Pancreas (tissue), 10 donors: ENCODE results near the gene HOXD12. TPM values are rescaled to one million over a fixed set of nuclear protein-coding genes. Genes with fewer than 3 reads are reported as not detected.

Source experiments
- ATAC-seq, 4 donors: fragments of 200-7000 bp; cut with Tn5 transposase; one replicate each; pipeline versions ENCODE4 v1.8.0 to v1.9.1; 2020; ENCODE audit warnings: mild to moderate bottlenecking in 4 of 4, moderate library complexity in 4 of 4
- DNase-seq, 6 donors: peaks; one replicate each; pipeline ENCODE4 v3.0.0-alpha.2; 2020
- FAIRE-seq: peaks from 2 replicates; lab custom pipeline; 2012; peaks lifted over from hg19 to GRCh38; lab: Jason Lieb, UNC
- H3K27ac ChIP-seq, 4 donors: fragments of 200-600 bp; sonication (generic); 1 replicate in 3 of 4; 2 replicates in 1 of 4; pipeline versions ENCODE4 v1.5.0 to v1.8.0; 2020
- H3K27me3 ChIP-seq, 4 donors: fragments of 200-600 bp; one replicate each; pipeline ENCODE4 v1.8.0; 2021
- H3K36me3 ChIP-seq, 3 donors: fragments of 200-600 bp; sonication (generic) in 1 of 3; one replicate each; pipeline versions ENCODE4 v1.5.0 to v1.8.0; 2020 to 2021
- H3K4me1 ChIP-seq, 3 donors: fragments of 200-600 bp; one replicate each; pipeline ENCODE4 v1.8.0; 2021
- H3K4me3 ChIP-seq, 4 donors: fragments of 200-600 bp; sonication (generic) in 2 of 4; one replicate each; pipeline versions ENCODE4 v1.5.0 to v1.8.0; 2020 to 2021
- H3K9me3 ChIP-seq, 4 donors: fragments of 200-600 bp; one replicate each; pipeline ENCODE4 v1.8.0; 2021
- WGBS, 2 donors: extraction: QIAGEN DNeasy Blood & Tissue Kit; methylation state at CpG; one replicate each; pipeline ENCODE4 v1.1.7; 2013; 5-methylcytosine and 5-hydroxymethylcytosine counted together
- intact Hi-C, 3 donors: fragments of 100-400 bp; cut with DNase I; formaldehyde crosslinking; loops; one replicate each; pipeline versions ENCODE4 v1.11.1 to v1.14.2; 2022
- polyA plus RNA-seq, 2 donors: library from polyadenylated mRNA; stranded (reverse); fragments of 200-250 nt; gene quantifications; one replicate each; pipeline ENCODE4 v1.2.3, GENCODE V29; 2013
- total RNA-seq, 6 donors: library from RNA; stranded (reverse); fragmentation: NEBNext Ultra II Directional in 4 of 6; extraction: Animal tissue kit (Norgen Biotek cat#: 25700) in 4 of 6; gene quantifications; one replicate each; pipeline versions ENCODE4 v1.2.1 to v1.2.4, GENCODE V29; 2021 to 2023
- TF ChIP-seq, protein P1 (sequence below), 4 donors: fragments of 200-600 bp; sonication (generic) in 3 of 4; IDR thresholded peaks; one replicate each; pipeline versions ENCODE4 v1.5.0 to v1.8.0; 2021; ENCODE audit warnings: antibody characterized with exemption in 4 of 4
- donor health status: healthy with polysubstance abuse.
- donor health status: DM: no; HTN: no; CAD: no; lungs with moderate emphysema.
- donor health status: DM: no; HTN: no; CAD: no.
- donor health status: control.
- donor health status: control.
- donor health status: Bipolar disorder and iron deficiency.
- donor health status: DM: yes; HTN: yes; CAD: no.
- donor health status: DM: no; HTN: no; CAD: no.
- donor health status: DM: no; HTN: no; CAD: no.
- donor health status: DM: yes; HTN: yes; CAD: no.

The HOXD12 gene
- total and polyA plus RNA-seq, 8 donors, result not detected

DNA sequence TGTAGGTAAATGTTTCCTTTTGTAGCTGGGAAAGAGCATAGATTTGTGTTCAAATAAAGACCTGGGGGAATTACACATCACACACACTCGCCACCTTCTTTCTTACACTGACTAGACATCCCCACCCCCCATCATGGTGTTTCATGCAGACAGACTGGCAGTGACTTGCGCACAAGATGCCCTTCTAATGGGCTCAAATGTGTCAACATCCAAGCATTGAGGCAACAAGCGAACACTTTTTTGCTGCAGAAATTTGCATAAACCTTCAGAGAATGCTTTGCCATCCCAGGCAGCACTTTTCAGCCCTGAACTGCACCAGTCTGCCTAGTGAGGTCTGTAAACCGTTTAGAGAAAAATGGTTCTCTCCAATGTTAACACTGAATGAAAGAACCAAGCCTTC is 34.4 kb downstream of the HOXD12 start:
- ATAC-seq (no peak), DNase-seq (no peak), FAIRE-seq (no peak)
- TF ChIP-seq, protein P1, sequence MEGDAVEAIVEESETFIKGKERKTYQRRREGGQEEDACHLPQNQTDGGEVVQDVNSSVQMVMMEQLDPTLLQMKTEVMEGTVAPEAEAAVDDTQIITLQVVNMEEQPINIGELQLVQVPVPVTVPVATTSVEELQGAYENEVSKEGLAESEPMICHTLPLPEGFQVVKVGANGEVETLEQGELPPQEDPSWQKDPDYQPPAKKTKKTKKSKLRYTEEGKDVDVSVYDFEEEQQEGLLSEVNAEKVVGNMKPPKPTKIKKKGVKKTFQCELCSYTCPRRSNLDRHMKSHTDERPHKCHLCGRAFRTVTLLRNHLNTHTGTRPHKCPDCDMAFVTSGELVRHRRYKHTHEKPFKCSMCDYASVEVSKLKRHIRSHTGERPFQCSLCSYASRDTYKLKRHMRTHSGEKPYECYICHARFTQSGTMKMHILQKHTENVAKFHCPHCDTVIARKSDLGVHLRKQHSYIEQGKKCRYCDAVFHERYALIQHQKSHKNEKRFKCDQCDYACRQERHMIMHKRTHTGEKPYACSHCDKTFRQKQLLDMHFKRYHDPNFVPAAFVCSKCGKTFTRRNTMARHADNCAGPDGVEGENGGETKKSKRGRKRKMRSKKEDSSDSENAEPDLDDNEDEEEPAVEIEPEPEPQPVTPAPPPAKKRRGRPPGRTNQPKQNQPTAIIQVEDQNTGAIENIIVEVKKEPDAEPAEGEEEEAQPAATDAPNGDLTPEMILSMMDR (IDR thresholded peaks at IDR 0.05), result no peak
- intact Hi-C loops, result loop anchor here in 2 of 3 donors (10.0 kb wide), 2 partner anchors 321 to 431 kb away; no protein-coding TSS in a partner anchor
- Histone ChIP-seq H3K36me3 (no peaks in the 10 kb centered on the region), H3K9me3 (no peaks in the 10 kb centered on the region), H3K4me1 (peaks cover 0 to 14% (median 5%) of the 10 kb centered on the region in 3 donors), H3K27ac (no peak overlapping the region), H3K27me3 (peaks cover 5 to 76% (median 32%) of the 10 kb centered on the region in 4 donors), H3K4me3 (no peak overlapping the region)
- WGBS, 2 donors, result 19 to 21% methylated on average over 4 of the region's 4 CpGs

DNA sequence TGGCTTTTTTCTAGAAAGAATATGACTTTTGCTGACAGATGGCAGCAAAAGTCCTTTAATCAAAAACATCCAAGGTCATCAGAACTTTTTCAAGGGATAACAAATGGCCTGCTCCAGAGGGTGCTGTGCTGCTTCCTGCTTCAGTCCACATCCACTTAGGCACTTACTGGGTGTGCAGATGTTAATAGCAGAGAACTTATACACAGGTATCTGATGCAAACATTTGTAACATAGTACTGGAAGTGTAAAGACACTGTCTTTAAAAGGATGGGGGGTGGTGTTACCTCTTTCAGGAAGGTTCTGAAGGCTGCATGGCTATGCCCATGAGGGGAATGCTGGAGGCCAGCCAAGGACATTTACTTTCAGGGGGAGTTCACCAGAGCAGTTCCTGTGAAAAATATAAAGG is 35.4 kb downstream of the HOXD12 start:
- TF ChIP-seq, protein P1 (IDR thresholded peaks at IDR 0.05), result no peak
- Histone ChIP-seq H3K27me3 (peaks cover 5 to 82% (median 32%) of the 10 kb centered on the region in 4 donors), H3K4me3 (no peak overlapping the region), H3K36me3 (no peaks in the 10 kb centered on the region), H3K27ac (no peak overlapping the region), H3K9me3 (no peaks in the 10 kb centered on the region), H3K4me1 (peaks cover 0 to 14% (median 5%) of the 10 kb centered on the region in 3 donors)
- no peak for FAIRE-seq
- no peak for ATAC-seq
- peak in 1 of 6 donors; percentile 1 for DNase-seq
- intact Hi-C loops, result loop anchor here (5.0 to 10.0 kb wide), 3 partner anchors 320 to 507 kb away; no protein-coding TSS in a partner anchor

DNA sequence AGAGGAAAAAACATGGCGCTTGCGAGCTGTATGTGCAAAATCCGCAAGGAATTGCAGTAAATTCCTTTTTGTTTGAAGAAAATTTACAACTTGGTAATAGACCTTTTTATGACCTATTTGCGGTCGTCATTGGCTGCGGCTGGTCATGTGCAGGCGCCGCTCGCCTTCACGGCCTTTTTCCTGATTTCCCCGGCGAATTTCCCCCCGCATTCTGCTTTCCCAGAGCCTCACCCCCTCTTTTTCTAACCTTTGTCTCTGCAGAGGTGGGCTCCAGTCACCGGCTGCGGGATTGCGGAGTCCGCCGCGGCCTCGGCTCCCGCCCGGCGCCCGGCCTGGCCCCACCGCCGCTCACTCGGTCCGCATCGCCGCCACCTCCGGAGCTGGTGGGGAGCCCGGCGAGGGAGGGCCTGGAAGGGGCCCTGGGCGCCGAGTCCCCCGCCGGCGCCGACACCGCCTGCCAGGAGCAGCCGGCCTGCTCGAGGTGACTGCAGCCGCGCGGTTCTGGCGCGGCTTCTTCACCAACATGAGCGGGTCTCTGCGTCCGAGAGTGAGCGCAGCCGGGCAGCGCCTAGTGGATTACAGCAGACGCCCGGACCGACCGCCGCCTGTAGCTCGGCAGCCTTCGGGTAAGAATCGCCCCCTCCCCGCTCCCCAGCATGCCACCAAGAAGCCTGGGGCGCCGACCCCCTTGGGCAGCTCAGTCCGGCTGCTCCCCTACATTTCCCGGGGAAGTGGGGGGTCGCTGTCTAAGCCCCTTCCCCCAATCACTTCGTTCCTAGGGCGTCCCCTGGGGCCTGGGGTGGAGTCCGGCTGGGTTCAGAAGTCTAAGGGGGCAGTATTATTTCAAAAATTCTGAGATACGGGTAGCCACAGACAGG is 37.0 kb downstream of the HOXD12 start:
- Histone ChIP-seq H3K27ac (no peak overlapping the region), H3K4me3 (peak overlapping the region in 2 of 4 donors; percentile 23 to 35), H3K9me3 (no peaks in the 10 kb centered on the region), H3K27me3 (peaks cover 0 to 79% (median 29%) of the 10 kb centered on the region in 4 donors), H3K36me3 (no peaks in the 10 kb centered on the region), H3K4me1 (peaks cover 0 to 14% (median 5%) of the 10 kb centered on the region in 3 donors)
- no peak for FAIRE-seq
- TF ChIP-seq, protein P1 (IDR thresholded peaks at IDR 0.05), result no peak
- peak in 1 of 6 donors; percentile 68 for DNase-seq
- peak in 1 of 4 donors; percentile 20 for ATAC-seq
- intact Hi-C loops, result loop anchor here (5.0 to 10.0 kb wide), 3 partner anchors 318 to 506 kb away; no protein-coding TSS in a partner anchor
- WGBS, 2 donors, result 3 to 6% methylated on average over 64 to 71 of the region's 71 CpGs

DNA sequence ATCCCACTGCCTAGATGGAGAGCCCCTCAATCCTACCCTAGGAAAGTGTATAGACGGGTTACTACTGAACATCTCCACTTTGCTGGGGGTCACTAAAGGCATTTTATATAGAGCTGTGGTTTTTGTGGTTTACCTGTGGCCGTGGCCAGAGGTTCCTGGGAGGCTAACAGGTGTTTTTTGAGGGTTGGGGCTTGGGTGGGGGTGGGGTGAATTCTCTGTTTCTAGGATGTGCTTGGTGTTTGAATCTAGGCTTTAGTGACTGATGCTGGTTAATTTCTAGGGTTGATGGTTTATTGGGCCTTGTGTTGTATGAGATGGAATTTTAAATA is 37.6 kb downstream of the HOXD12 start:
- H3K36me3 ChIP-seq, result no peaks in the 10 kb centered on the region
- no peak for FAIRE-seq
- no peak overlapping the region for H3K4me3 ChIP-seq
- H3K4me1 ChIP-seq, result peaks cover 0 to 8% (median 2%) of the 10 kb centered on the region in 3 donors
- no peak for DNase-seq
- intact Hi-C loops, result loop anchor here (5.0 to 10.0 kb wide), 3 partner anchors 318 to 505 kb away; no protein-coding TSS in a partner anchor
- no peak for ATAC-seq
- no peak overlapping the region for H3K27ac ChIP-seq
- WGBS, 2 donors, result 12 to 18% methylated on average over 2 of the region's 2 CpGs
- H3K27me3 ChIP-seq, result peaks cover 0 to 73% (median 23%) of the 10 kb centered on the region in 4 donors
- TF ChIP-seq, protein P1 (IDR thresholded peaks at IDR 0.05), result no peak
- H3K9me3 ChIP-seq, result no peaks in the 10 kb centered on the region
